Endothelial cell (in vitro differentiated cells): ENCODE measurements around the gene RNH1. TPM values are rescaled to one million over a fixed set of nuclear protein-coding genes. Genes with fewer than 3 reads are reported as not detected.

Experiments used
- DNase-seq: peaks from one replicate; pipeline ENCODE4 v3.0.0; 2021; ENCODE audit warnings: low spot score
- H3K27ac Mint-ChIP-seq: one replicate; pipeline ENCODE4 v1.8.0; 2021; ENCODE audit warnings: mixed read lengths, inconsistent platforms; ENCODE audit not compliant: unreplicated experiment
- H3K27me3 Mint-ChIP-seq: one replicate; pipeline ENCODE4 v1.8.0; 2021; ENCODE audit warnings: mild to moderate bottlenecking, moderate library complexity, mixed read lengths, inconsistent platforms; ENCODE audit not compliant: unreplicated experiment
- H3K36me3 Mint-ChIP-seq: one replicate; pipeline ENCODE4 v1.8.0; 2021; ENCODE audit warnings: mild to moderate bottlenecking, low read depth, mixed read lengths, inconsistent platforms; ENCODE audit not compliant: unreplicated experiment
- H3K4me1 Mint-ChIP-seq: one replicate; pipeline ENCODE4 v1.8.0; 2021; ENCODE audit warnings: mild to moderate bottlenecking, mixed read lengths, inconsistent platforms; ENCODE audit not compliant: unreplicated experiment
- H3K4me3 Mint-ChIP-seq: one replicate; pipeline ENCODE4 v1.8.0; 2021; ENCODE audit warnings: mild to moderate bottlenecking, mixed read lengths, inconsistent platforms; ENCODE audit not compliant: unreplicated experiment
- H3K9me3 Mint-ChIP-seq: one replicate; pipeline ENCODE4 v1.8.0; 2021; ENCODE audit warnings: mixed read lengths, inconsistent platforms; ENCODE audit not compliant: unreplicated experiment
- total RNA-seq: library from RNA; stranded (reverse); fragmentation: NEBNext Ultra II Directional; extraction: Animal tissue kit (Norgen Biotek cat#: 25700); gene quantifications from one replicate; pipeline ENCODE4 v1.2.1, GENCODE V29; 2021; ENCODE audit not compliant: unreplicated experiment
- TF ChIP-seq, protein P1 (sequence below): fragments of 200-600 bp; sonication (generic); IDR thresholded peaks from one replicate; pipeline ENCODE4 v1.5.0; 2021; ENCODE audit warnings: antibody characterized with exemption; ENCODE audit not compliant: unreplicated experiment

The RNH1 gene
- total RNA-seq, 1 donor from 2014 or later, result 61.1 TPM

DNA sequence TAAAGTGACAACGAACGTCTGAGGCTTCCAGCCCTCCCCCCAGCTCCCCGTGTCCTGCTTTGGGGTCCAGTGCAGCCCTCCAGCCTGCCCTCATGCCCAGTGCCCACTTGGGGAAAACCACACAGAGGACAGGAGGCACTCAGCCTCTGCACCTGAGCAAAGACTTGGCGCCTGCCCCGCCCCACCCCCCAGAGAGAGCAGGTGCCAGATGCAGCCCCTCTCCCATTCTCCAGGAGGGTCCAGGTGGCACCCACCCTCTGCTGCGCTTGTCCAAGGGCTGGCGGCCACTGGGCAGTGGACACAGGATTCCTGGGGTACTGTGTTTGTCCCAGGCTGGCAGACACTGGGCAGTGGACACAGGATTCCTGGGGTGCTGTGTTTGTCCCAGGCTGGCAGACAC, 15.7 kb downstream of the RNH1 start:
- Mint-ChIP-seq H3K36me3 (peaks cover 17% of the 10 kb centered on the region), H3K9me3 (no peaks in the 10 kb centered on the region), H3K27me3 (peaks cover 10% of the 10 kb centered on the region), H3K4me3 (no peak overlapping the region), H3K4me1 (no peaks in the 10 kb centered on the region), H3K27ac (no peak overlapping the region)
- TF ChIP-seq, protein P1, sequence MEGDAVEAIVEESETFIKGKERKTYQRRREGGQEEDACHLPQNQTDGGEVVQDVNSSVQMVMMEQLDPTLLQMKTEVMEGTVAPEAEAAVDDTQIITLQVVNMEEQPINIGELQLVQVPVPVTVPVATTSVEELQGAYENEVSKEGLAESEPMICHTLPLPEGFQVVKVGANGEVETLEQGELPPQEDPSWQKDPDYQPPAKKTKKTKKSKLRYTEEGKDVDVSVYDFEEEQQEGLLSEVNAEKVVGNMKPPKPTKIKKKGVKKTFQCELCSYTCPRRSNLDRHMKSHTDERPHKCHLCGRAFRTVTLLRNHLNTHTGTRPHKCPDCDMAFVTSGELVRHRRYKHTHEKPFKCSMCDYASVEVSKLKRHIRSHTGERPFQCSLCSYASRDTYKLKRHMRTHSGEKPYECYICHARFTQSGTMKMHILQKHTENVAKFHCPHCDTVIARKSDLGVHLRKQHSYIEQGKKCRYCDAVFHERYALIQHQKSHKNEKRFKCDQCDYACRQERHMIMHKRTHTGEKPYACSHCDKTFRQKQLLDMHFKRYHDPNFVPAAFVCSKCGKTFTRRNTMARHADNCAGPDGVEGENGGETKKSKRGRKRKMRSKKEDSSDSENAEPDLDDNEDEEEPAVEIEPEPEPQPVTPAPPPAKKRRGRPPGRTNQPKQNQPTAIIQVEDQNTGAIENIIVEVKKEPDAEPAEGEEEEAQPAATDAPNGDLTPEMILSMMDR, result no peak
- DNase-seq, result no peak

DNA sequence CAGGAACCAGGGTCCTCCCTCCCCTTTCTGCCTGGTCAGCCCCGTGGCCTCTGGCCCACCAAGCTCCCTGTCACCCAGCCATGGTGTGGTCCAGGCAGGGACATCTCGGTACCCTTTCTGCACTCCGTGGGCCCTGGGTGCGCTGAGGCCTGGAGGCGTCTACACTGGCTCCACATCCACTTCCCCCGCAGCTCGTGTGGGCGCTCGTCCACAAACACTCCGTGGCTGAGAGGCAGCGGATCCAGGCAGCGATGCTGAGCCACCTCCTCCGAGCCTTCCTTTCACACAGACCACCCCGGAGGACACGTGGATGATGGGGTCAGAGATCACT, 16.1 kb downstream of the RNH1 start:
- H3K9me3 Mint-ChIP-seq, result no peaks in the 10 kb centered on the region
- H3K27me3 Mint-ChIP-seq, result peaks cover 10% of the 10 kb centered on the region
- TF ChIP-seq, protein P1, result no peak
- H3K27ac Mint-ChIP-seq, result no peak overlapping the region
- no peaks in the 10 kb centered on the region for H3K4me1 Mint-ChIP-seq
- H3K36me3 Mint-ChIP-seq, result peaks cover 15% of the 10 kb centered on the region
- no peak overlapping the region for H3K4me3 Mint-ChIP-seq
- no peak for DNase-seq

DNA sequence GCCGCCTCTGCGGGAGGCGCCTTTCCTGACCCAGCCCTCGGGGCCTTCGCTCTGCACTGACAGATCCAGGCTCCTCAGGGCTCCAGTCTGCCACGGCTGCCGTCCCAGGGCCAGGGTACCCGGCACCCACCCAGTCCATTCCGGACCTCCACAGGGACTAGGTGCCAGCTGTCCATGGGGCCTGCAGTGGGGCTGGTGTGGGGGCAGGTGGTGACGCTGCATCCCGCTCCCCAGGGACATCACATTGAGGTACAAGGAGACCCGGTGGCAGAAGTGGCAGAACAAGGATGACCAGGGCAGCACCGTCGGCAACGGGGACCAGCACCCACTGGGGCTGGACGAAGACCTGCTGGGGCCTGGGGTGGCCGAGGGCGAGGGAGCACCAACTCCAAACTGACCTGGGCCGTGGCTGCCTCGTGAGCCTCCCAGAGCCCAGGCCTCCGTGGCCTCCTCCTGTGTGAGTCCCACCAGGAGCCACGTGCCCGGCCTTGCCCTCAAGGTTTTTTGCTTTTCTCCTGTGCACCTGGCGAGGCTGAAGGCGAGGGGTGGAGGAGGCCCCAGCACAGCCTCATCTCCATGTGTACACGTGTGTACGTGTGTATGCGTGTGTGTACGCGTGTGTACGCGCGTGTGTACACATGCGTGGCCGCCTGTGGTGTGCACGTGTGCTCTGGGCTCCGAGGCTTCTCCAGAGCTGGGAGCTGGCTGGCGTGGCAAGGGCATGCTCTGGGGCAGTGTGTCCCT, 16.7 kb downstream of the RNH1 start:
- Mint-ChIP-seq H3K4me1 (no peaks in the 10 kb centered on the region), H3K27ac (no peak overlapping the region), H3K27me3 (peaks cover 10% of the 10 kb centered on the region), H3K36me3 (peaks cover 11% of the 10 kb centered on the region), H3K4me3 (no peak overlapping the region), H3K9me3 (no peaks in the 10 kb centered on the region)
- DNase-seq, result no peak
- TF ChIP-seq, protein P1, result no peak

DNA sequence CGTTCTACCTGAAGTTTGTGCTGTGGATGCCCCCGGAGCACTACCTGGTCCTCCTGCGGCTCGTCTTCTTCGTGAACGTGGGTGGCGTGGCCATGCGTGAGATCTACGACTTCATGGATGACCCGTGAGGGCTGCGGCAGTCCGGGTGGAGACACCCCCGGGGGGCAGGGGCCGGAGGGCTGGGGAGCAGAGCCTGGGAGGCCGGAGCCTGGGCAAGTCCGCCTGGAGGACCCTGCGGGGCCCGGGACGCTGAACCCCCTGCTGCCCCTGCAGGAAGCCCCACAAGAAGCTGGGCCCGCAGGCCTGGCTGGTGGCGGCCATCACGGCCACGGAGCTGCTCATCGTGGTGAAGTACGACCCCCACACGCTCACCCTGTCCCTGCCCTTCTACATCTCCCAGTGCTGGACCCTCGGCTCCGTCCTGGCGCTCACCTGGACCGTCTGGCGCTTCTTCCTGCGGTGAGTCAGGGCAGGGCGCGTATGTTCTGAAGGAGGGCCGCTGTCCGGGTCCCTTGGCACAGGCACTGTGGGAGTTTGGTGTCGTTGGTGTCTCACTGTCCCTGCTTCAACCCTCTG, 17.3 kb downstream of the RNH1 start:
- DNase-seq, result no peak

DNA sequence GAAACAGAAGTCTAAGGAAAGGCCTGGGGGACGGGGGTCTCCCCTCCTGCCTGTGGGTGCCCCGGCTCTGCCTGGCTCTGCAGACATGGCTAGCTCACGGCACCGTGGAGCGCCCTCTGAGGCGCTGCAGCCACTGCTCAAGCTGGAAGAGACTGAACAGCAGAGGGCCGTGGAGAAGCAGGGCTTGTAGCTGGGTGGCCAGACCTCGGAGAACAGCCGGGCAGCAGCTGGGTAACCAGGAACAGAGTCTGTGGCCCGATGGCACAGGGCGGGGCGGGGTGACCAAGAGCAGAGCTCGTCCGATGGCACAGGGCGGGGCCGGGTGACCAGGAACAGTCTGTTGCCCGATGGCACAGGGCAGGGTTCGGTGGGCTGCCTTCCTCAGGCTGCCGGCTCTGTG, 18.1 kb downstream of the RNH1 start:
- Mint-ChIP-seq H3K27ac (no peak overlapping the region), H3K9me3 (no peaks in the 10 kb centered on the region)

More for the DNA sequence above, 17.3 kb downstream of the RNH1 start:
- H3K27me3 Mint-ChIP-seq, result peaks cover 10% of the 10 kb centered on the region
- no peak overlapping the region for H3K27ac Mint-ChIP-seq
- H3K4me1 Mint-ChIP-seq, result no peaks in the 10 kb centered on the region
- TF ChIP-seq, protein P1, result no peak
- no peaks in the 10 kb centered on the region for H3K9me3 Mint-ChIP-seq
- H3K36me3 Mint-ChIP-seq, result peaks cover 8% of the 10 kb centered on the region
- H3K4me3 Mint-ChIP-seq, result no peak overlapping the region

More for the DNA sequence above, 18.1 kb downstream of the RNH1 start:
- Mint-ChIP-seq H3K4me1 (no peaks in the 10 kb centered on the region), H3K4me3 (no peak overlapping the region), H3K27me3 (peaks cover 10% of the 10 kb centered on the region), H3K36me3 (peaks cover 4% of the 10 kb centered on the region)
- TF ChIP-seq, protein P1, result no peak
- no peak for DNase-seq
